CD4-positive, alpha-beta T cell treated with Interleukin-15 for 4 hours (primary cell): ENCODE results near the gene COPG1.
"Not testable (repeated sequence)": the region's sequence is repeated elsewhere in the genome, so short reads cannot be mapped to it uniquely, and the experiment has no call there.

Source experiments
- DNase-seq: peaks from one replicate; pipeline ENCODE4 v3.0.0-alpha.2; 2020; ENCODE audit warnings: low spot score

The COPG1 gene, protein sequence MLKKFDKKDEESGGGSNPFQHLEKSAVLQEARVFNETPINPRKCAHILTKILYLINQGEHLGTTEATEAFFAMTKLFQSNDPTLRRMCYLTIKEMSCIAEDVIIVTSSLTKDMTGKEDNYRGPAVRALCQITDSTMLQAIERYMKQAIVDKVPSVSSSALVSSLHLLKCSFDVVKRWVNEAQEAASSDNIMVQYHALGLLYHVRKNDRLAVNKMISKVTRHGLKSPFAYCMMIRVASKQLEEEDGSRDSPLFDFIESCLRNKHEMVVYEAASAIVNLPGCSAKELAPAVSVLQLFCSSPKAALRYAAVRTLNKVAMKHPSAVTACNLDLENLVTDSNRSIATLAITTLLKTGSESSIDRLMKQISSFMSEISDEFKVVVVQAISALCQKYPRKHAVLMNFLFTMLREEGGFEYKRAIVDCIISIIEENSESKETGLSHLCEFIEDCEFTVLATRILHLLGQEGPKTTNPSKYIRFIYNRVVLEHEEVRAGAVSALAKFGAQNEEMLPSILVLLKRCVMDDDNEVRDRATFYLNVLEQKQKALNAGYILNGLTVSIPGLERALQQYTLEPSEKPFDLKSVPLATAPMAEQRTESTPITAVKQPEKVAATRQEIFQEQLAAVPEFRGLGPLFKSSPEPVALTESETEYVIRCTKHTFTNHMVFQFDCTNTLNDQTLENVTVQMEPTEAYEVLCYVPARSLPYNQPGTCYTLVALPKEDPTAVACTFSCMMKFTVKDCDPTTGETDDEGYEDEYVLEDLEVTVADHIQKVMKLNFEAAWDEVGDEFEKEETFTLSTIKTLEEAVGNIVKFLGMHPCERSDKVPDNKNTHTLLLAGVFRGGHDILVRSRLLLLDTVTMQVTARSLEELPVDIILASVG

DNA sequence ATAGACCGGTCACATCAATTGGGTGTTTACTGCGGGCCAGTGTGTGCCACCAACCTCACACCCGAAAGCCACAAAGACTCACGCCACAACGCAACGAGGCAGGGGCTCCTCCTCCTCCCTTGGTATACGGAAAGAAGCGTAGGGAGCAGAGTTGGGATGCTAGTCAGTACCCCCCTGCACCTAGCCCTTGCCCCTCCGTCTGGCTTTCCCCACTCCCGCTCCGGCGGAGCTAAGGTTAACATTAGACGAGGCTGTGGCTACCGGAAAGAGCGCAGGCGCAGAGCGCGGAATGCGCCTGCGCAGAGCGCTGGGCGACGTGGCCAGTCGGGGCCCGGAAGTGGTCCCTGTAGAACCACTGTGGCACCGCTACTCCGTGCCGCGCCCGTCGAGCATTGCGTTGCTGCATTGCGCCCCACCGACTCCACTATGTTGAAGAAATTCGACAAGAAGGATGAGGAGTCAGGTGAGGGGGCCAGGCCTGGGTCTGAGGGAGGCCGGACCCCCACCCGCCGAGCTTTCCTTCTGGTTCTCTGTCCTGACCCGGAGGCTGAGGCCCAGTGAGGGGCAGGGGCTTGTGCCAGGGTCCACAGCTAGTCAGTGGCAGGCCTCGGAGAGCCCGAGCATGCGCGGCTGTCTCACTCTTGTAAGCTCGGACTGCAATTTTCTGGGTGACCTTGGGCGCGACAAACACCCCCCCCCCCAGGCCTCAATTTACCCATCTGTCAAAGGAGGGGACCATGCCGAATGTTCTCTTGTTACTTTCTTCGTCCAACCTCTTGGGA, at the start of gene COPG1:
Gene COPG1, plus strand, starts transcription at position 323 of the 782 bp plus-strand sequence. Its CDS starts 104 bp downstream, at position 427.
- peak; percentile 91 for DNase-seq

DNA sequence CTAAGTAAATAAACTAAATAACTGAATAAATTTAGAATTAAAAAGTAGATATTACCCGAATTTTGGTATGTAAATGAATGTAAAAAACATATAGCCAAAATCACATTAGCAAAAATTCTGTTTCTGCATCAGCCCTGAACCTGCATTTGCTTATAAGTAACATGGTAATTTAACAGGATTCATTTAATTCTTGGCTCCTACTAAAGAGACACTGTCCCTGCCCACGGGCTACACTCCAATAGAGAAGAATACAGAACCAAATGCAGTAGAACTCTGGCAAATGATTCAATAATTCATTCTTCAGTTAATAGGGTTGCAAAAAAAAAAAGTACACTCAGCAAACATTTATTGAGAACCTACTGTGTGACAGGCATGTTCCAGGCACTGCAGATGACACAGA, 44.9 kb upstream of the COPG1 start:
- DNase-seq = no peak

DNA sequence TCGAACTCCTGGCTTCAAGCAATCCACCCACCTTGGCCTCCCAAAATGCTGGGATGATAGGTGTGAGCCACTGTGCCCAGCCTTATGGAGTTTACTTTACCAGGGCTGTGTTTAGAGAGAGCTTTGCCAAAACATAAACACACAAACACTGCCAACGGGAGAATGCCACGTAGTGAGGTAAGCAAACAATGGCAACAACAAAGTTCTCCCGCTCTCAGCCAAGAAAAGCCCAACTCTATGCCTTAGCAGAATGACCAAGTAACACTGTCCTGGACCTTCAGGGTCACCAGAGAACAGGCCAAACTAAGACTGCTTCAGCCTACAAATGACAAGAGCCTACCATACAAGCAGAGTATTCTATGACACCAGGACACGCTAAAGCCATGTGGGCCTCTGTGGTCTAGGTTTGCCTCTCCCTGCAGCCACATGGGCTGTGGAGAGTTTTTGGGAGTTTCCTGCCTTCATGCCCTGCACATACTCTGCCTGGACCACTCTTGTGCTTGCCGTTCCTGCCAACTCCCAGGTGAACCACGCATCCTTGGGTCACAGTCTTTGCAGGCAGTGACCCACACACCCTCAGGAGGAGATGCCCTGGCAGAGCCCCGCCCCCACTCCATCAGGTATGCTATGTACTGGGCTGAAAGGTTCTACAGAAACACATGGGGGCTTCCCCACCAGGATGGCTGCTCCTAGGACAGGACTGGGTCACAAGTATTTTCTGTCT, 44.1 kb upstream of the COPG1 start:
- no peak for DNase-seq

DNA sequence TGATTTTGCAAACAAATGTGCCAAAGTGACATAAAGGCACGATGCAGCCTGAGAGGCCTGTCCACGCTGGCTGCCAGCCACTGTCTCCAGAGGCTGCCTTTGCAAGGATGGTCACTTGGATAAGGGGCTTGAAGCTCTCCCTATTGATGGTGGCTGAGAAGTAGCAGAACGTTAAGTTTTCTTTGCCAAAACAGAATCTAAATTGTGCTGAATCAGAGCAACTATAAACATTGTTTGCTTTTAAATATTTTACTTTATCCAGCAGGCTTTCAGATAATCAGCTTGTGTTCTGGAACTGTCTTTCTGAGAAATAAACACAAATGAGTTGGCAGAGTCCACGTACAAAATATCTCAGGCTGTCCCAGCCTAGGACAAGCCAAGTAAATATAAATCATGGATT, 41.9 kb upstream of the COPG1 start:
- no peak for DNase-seq

DNA sequence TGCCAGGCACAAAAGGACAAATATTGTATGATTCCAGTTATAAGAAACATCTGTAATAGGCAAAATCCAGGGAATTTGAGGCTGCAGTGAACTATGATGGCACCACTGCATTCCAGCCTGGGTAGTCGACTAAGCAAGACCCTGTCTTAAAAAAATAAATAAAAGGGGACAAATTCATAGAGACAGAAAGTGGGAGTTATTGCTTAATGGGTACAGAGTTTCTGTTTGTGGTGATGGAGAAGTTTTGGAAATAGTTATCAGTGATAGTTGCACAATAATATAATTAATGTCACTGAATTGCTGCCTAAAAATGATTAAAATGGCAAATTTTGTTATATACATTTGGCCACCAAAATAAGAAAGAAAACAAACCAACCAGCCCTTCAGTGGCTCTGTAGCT, 38.1 kb upstream of the COPG1 start:
- no peak for DNase-seq

DNA sequence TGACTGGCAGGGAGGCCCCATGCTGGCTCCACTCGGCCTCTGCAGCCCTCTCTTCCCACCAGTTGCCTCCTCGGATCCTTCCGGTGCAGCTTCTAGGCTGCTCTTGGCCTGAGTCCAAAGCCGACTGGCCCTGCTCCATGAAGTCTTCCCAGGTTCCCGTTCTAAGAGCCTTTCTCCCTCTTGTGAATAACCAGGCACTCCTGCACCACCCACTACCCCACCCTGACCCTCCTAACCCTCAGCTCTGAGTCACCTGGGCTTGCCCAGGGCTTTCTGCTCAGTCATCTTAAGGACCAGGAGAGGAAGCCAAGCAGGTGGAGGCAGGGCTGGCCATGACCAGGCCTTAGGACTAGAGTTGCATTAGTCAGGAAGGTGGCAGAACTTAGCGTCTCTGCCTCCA, 37.6 kb upstream of the COPG1 start:
- no peak for DNase-seq

DNA sequence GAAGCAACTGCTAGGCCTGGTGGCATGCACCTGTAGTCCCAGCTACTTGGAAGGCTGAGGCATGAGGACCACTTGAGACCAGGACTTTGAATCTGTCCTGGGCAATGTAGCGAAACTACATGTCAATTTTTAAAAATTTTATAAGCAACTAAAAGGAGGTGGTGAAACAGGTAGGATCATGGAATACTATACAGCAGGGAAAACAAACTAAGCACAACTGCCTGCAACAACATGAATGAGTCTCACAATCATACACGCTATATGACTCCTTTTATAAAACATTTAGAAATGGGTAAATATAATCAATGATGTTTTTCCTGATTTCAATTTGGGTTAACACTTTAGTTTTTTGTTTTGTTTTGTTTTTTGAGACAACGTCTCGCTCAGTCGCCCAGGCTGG, 36.2 kb upstream of the COPG1 start:
- DNase-seq = no peak

DNA sequence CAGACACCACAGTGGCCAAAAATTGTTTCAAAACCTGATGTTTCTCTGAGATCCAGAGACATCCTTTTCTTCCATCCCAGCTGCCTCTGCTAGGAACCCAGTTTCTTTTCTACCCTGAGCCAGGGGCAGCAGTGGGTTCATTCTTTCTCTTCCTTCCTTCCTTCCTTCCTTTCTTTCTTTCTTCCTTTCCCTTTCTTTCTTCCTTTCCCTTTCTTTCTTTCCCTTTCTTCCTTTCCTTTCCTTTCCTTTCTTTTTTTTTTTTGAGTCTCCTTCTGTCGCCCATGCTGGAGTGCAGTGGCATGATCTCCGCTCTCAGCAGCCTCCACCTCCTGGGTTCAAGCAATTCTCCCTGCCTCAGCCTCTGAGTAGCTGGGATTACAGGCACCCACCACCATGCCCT, 30.7 kb upstream of the COPG1 start:
- DNase-seq = no peak

DNA sequence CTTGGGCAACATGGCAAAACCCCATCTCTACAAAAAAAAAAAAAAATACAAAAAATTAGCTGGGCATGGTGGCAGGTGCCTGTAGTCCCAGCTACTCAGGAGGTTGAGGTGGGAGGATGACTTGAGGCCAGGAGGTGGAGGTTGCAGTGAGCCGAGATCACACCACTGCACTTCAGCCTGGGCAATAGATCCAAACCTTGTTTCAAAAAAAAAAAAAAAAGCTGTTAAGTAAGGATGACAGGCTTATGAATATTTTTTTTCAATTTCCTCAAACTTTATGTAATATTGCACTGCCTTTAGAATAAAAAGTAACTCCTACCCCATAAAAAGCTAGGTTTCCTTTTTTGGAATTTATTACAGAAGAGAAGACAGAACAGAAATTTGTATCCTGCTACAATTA, 25.0 kb upstream of the COPG1 start:
- not testable (repeated sequence) for DNase-seq

DNA sequence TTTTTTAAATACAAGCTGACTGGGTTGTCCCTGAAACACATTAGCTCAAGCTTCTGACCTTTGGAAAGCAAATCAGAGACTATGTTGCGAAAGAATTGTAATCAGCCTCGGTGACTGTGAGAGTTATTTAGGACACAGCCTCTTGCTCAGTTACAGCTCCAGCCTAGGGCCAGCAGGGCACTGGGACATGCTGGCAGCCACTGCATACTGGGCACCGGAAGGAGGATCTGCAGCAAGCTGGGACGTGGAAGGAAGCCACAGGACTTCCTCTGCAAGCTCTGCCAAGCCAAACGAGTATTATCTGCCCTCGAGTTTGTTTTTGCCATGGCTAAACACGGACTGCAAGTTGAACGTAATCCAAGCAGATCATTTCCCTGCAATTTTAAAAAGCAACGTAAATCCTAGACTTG, 24.4 kb upstream of the COPG1 start:
- no peak for DNase-seq

DNA sequence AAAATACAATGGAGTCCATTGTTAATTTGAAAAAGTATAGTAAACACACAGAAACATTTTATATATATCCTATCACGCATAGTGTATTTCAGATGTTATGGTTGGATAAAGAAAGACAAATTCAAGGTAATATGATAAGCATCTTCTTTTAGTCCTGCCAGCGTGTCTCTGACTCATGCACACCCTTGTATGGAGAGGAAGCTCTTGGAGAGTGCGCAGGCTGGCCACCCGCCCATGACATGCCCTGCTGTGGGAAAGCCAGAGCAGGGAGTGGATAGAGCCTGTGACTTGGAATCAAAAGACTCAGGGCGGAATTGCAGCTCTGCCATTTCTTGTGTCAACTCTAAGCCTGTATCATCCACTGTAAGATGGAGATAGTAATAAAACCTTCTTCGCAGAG, 23.0 kb upstream of the COPG1 start:
- DNase-seq = peak; percentile 21

DNA sequence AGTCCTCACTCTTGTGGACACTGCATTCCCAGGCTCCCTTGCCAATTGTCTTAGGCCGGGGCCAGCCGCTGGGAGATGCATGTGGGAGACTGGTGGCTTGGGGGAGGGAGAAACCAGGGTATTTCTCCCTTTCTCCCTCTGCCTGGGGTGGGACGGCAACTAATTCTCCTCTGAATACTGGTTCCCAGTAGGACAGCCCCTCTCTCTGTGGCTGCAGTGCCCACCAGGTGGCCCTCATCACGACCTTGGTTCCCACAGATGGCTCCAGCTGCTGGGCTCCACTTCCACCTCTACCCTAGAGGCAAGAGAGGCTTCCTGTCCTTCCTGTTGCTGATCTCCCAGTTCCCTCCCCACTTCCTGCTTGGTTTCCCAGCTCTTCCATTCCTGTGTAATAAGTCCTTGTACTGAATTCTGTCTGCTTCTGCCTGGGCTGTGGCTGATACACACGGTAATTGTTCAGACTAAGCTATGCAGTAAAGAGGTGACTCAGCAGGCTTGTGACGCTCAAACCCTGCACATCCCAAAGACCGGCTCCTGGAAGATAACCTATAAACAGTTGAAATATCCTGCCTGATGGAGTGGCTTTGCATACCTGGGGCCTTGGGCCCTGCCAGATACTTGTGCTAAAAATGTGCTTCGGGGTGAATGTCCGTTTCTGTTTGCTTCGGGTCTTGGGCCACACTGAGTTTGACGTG, 20.4 kb upstream of the COPG1 start:
- no peak for DNase-seq

DNA sequence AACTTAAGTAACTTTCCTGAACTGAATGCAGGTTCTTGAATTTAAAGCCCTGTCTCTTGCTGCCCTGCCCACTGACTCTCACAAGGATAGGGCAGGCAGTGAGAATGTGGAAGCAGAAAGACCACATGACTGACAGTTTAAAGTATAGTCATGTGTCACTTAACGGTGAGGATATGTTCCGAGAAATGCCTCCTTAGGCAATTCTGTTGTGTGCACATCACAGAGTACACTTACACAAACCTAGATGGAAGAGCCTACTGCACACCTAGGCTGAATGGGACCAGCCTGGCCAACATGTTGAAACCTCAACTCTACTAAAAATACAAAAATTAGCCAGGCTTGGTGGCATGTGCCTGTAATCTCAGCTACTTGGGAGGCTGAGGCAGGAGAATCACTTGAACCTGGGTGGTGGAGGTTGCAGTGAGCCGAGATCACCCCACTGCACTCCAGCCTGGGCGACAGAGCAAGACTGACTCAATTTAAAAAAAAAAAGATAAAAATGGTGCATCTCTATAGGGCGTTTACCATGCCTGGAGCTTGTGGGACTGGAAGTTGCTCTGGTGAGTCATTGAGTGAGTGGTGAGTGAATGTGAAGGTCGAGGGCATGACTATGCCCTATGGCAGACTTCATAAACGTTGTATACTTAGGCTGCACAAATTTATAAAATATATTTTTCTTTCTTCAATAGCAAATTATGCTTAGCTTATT, 18.9 kb upstream of the COPG1 start:
- peak; percentile 44 for DNase-seq

DNA sequence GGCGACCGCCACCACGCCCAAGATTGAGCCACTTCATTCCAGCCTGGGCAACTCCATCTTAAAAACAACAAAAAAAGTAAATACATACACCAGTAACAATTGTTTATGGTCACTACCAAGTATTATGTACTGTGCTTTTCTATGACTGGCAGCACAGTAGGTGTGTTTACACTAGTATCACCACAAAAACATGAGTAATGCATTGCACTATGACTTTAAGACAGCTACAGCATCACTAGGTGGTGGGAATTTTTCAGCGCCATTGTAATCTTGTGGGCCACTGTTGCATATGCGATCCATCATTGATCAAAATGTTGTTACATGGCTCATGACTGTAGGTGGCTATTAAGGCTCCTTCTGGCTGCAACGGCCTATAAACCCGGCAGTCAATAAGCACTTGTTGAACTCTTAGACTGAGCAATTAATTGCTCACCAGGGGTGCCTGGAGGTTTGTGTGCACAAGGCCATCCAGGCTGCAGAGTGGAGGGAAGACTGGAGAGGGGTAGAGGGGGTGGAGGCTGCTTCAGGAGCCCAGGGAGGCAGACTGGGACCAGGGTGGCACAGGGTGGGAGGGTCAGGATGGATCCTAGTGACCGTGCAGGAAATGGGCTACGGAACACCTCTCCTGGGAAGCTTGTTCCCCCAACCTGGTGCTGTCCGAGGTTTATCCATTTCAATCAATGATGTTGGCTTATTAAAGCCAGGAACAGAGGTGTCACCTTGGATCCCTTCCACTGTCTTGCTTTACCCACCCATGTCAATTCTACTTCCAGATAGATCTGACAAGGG, 17.9 kb upstream of the COPG1 start:
- no peak for DNase-seq

DNA sequence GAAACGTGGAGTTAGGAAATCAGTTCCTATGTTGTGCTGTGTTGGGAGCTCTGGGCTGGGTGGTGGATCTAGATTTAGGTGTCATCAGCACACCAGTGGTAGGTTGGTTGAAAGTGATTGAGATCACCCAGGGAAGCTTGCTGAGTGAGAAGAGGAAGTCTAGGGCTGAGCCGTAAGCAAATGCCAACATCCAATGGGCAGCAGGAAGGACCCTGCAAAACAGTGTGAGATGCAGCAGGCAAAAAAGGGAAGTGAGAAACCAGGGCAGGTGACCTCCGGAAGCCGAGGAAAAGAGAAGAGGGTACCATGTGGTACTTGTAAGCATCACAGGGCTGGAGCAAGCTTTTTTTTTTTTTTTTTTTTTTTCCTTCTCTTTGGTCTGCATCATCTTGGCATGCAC, 15.9 kb upstream of the COPG1 start:
- DNase-seq = peak; percentile 27

DNA sequence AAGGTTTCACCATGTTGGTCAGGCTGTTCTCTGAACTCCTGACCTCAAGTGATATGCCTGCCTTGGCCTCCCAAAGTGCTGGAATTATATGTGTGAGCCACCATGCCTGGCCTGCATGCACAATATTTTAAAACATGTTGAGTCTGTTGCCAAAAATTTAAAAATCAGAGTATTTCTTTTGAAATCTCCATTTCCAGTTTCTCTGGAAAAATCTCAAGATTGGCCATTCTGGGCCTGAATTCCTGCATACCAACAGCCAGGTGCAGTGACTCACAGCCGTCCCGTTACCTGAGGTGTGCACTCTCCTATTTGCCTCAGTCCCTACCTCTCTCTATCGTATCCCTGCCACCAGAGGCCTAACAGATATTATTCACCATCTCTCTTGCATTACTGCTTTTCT, 15.0 kb upstream of the COPG1 start:
- DNase-seq = no peak

DNA sequence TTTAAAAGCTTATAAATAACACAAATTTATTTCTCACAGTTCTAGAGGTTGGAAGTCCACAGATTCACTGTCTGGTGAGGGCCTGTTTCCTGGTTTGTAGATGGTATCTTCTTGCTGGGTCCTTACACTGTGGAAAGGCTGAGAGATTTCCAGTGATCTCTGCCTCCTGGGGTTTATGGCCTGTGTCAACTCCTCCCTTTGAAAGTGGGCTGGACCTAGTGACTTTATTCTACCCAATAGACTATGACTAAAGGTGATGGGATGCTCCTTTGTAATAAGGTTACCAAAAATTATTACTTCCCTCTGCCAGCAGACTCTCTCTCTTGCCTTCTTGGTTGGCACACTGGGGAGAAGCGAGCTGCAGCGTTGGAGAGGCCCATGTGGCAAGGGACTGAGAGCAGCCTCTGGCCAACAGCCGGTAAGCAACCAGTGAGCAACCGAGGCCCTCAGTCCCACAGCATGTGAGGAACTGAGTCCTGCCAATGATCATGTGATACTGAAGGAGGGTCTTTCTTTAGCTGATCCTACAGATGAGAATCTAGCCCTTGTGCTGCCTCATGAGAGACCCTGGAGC, 14.0 kb upstream of the COPG1 start:
- DNase-seq = no peak

DNA sequence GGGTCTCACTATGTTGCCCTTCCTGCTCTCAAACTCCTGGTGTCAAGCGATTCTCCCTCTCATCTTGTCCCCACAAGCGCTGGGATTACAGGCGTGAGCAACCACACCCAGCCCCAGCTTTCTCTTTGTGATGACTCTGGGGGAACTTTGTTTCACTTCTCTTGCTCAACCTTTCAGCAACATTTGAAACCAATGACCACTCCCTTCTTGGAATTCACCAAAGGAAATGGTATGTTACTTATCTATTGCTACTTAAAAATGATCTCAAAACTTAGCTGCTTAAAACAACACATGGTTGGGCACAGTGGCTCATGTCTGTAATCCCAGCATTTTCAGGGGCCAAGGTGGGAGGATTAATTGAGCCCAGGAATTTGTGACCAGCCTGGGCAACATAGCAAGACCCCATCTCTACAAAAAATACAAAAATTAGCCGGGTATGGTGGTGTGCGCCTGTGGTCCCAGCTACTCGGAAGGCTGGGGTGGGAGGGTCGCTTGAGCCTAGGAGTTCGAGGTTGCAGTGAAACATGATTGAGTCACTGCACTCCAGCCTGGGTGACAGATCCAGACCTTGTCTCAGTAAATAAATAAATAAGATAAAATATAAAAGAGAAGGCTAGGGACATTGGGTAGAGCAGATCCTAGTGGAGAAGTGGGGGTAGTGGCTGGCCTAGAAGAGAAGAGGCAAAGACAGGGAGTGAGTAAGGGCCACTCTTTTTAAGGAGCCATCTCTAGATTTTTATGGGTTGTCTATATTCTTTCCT, 10.3 kb upstream of the COPG1 start:
- DNase-seq = peak; percentile 59

DNA sequence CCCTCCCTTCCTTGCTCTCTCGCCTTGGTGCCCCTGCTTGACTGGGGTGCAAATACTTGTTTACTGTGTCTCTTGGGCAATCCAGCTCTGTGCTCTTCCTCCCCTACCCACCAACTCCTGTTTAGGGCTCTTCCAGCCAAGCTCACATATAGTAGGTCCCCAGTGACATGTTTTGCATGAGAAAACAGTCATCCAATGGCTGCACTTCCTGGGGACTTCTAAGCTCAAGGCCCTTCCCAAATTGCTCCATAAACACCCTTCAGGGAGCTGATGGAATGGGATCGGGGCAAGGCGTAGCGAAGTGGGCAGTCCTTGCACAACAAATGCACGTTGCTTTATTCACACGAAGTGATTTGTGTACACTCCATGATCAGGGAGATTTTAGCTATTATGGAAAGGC, 9.4 kb upstream of the COPG1 start:
- no peak for DNase-seq
